CD14-positive monocyte (primary cell): ENCODE results near the gene IRF2BPL. TPM values are rescaled to one million over a fixed set of nuclear protein-coding genes. Genes with fewer than 3 reads are reported as not detected.

Experiments
- DNase-seq, 3 donors: peaks; one replicate each; pipeline ENCODE4 v3.0.0-alpha.2; 2011 to 2022
- H2AFZ ChIP-seq: 2 replicates; pipeline ENCODE4 v1.6.0; 2012; ENCODE audit warnings: mild to moderate bottlenecking, low read depth, low read length, inconsistent platforms; ENCODE audit not compliant: insufficient read depth, poor library complexity, severe bottlenecking
- H3K27ac ChIP-seq, 2 donors: 1 replicate in 1 of 2; 2 replicates in 1 of 2; pipeline ENCODE4 v1.5.1; 2012 to 2013; ENCODE audit warnings: low read length in 2 of 2, control low read depth in 1 of 2, inconsistent platforms in 1 of 2, low read depth in 1 of 2, mild to moderate bottlenecking in 1 of 2
- H3K27me3 ChIP-seq, 2 donors: one replicate each; pipeline versions ENCODE4 v1.6.0 to v1.6.1; 2011 to 2013; ENCODE audit warnings: low read length in 2 of 2; ENCODE audit not compliant: control insufficient read depth in 2 of 2, insufficient read depth in 2 of 2
- H3K36me3 ChIP-seq, 2 donors: replicated peaks in 1 of 2; 1 replicate in 1 of 2; 2 replicates in 1 of 2; pipeline versions ENCODE4 v1.5.1 to v1.6.1; 2012 to 2013; ENCODE audit warnings: low read length in 2 of 2, control low read depth in 1 of 2, inconsistent platforms in 1 of 2, mild to moderate bottlenecking in 1 of 2; ENCODE audit not compliant: insufficient read depth in 2 of 2, control insufficient read depth in 1 of 2
- H3K4me1 ChIP-seq, 2 donors: 1 replicate in 1 of 2; 2 replicates in 1 of 2; pipeline versions ENCODE4 v1.5.1 to v1.6.1; 2012 to 2013; ENCODE audit warnings: low read length in 2 of 2, control low read depth in 1 of 2, inconsistent platforms in 1 of 2, mild to moderate bottlenecking in 1 of 2, moderate library complexity in 1 of 2; ENCODE audit not compliant: insufficient read depth in 2 of 2, control insufficient read depth in 1 of 2
- H3K4me2 ChIP-seq: replicated peaks from 2 replicates; pipeline ENCODE3; 2012; ENCODE audit warnings: low read length, moderate library complexity, mild to moderate bottlenecking; ENCODE audit not compliant: poor library complexity, severe bottlenecking; ENCODE audit errors: extremely low read depth
- H3K4me3 ChIP-seq, 3 experiments: fragments of 200-600 bp in 1 of 3; sonication (generic) in 1 of 3; replicated peaks in 1 of 3; 1 replicate in 2 of 3; 2 replicates in 1 of 3; pipeline ENCODE4 v1.5.1; 2011 to 2013; ENCODE audit warnings: low read length in 3 of 3, mild to moderate bottlenecking in 3 of 3, control low read depth in 2 of 3, low read depth in 2 of 3, inconsistent platforms in 1 of 3, moderate library complexity in 1 of 3
- H3K79me2 ChIP-seq: 2 replicates; pipeline ENCODE4 v1.6.0; 2012; ENCODE audit warnings: mild to moderate bottlenecking, control low read depth, inconsistent platforms, low read length, moderate library complexity; ENCODE audit not compliant: insufficient read depth
- H3K9ac ChIP-seq: 2 replicates; pipeline ENCODE4 v1.6.0; 2017; ENCODE audit warnings: low read length, mild to moderate bottlenecking; ENCODE audit not compliant: insufficient read depth, poor library complexity, severe bottlenecking
- H3K9me3 ChIP-seq, 2 donors: replicated peaks in 1 of 2; 1 replicate in 1 of 2; 2 replicates in 1 of 2; pipeline versions ENCODE4 v1.5.1 to v1.6.1; 2012 to 2013; ENCODE audit warnings: low read length in 2 of 2, control low read depth in 1 of 2; ENCODE audit not compliant: control insufficient read depth in 1 of 2, insufficient read depth in 1 of 2
- H4K20me1 ChIP-seq: 2 replicates; pipeline ENCODE4 v1.6.0; 2012; ENCODE audit warnings: mild to moderate bottlenecking, low read length, control low read depth, moderate library complexity; ENCODE audit not compliant: insufficient read depth
- H3K27ac Mint-ChIP-seq, 7 donors: one replicate each; pipeline ENCODE4 v1.8.0; 2020; ENCODE audit warnings: mild to moderate bottlenecking in 7 of 7, mixed read lengths in 7 of 7, moderate library complexity in 6 of 7, inconsistent platforms in 2 of 7
- H3K27me3 Mint-ChIP-seq, 3 donors: one replicate each; pipeline ENCODE4 v1.8.0; 2021 to 2022; ENCODE audit warnings: low read depth in 3 of 3, mild to moderate bottlenecking in 3 of 3, mixed read lengths in 3 of 3, moderate library complexity in 3 of 3, inconsistent platforms in 1 of 3
- H3K36me3 Mint-ChIP-seq, 2 donors: one replicate each; pipeline ENCODE4 v1.8.0; 2020; ENCODE audit warnings: mixed read lengths in 2 of 2, inconsistent platforms in 1 of 2, mild to moderate bottlenecking in 1 of 2
- H3K4me1 Mint-ChIP-seq: one replicate; pipeline ENCODE4 v1.8.0; 2020; ENCODE audit warnings: mild to moderate bottlenecking, mixed read lengths
- H3K4me3 Mint-ChIP-seq, 2 donors: one replicate each; pipeline ENCODE4 v1.8.0; 2020; ENCODE audit warnings: mild to moderate bottlenecking in 2 of 2, mixed read lengths in 2 of 2, moderate library complexity in 1 of 2
- H3K9me3 Mint-ChIP-seq, 7 donors: one replicate each; pipeline ENCODE4 v1.8.0; 2020 to 2022; ENCODE audit warnings: mixed read lengths in 7 of 7, mild to moderate bottlenecking in 6 of 7, moderate library complexity in 6 of 7, inconsistent platforms in 2 of 7
- WGBS: methylation state at CpG from one replicate; pipeline ENCODE4 v1.1.5; 2013; ENCODE audit warnings: missing lambda C conversion rate; ENCODE audit not compliant: insufficient coverage; 5-methylcytosine and 5-hydroxymethylcytosine counted together
- intact Hi-C, 2 donors: fragments of 100-400 bp; cut with micrococcal nuclease; formaldehyde crosslinking; loops; one replicate each; pipeline versions ENCODE4 v1.15.0 to v1.15.1; 2023
- polyA plus RNA-seq, 3 donors: library from polyadenylated mRNA; depleted of rRNA in 1 of 3; unstranded in 2 of 3; stranded (reverse) in 1 of 3; fragments of 300-500 nt in 2 of 3; fragments of >200 nt in 1 of 3; fragmentation: Illumina TruSeq in 2 of 3; gene quantifications; 1 replicate in 2 of 3; 2 replicates in 1 of 3; pipeline ENCODE4 v1.2.3, GENCODE V29; 2012 to 2021
- TF ChIP-seq, protein P1 (sequence below): fragments of 200-600 bp; IDR thresholded peaks from one replicate; pipeline ENCODE4 v1.8.0; 2022; ENCODE audit warnings: antibody characterized with exemption, mild to moderate bottlenecking

IRF2BPL gene
- polyA plus RNA-seq, 3 donors = 1.4 to 17.9 (median 1.9) TPM

DNA sequence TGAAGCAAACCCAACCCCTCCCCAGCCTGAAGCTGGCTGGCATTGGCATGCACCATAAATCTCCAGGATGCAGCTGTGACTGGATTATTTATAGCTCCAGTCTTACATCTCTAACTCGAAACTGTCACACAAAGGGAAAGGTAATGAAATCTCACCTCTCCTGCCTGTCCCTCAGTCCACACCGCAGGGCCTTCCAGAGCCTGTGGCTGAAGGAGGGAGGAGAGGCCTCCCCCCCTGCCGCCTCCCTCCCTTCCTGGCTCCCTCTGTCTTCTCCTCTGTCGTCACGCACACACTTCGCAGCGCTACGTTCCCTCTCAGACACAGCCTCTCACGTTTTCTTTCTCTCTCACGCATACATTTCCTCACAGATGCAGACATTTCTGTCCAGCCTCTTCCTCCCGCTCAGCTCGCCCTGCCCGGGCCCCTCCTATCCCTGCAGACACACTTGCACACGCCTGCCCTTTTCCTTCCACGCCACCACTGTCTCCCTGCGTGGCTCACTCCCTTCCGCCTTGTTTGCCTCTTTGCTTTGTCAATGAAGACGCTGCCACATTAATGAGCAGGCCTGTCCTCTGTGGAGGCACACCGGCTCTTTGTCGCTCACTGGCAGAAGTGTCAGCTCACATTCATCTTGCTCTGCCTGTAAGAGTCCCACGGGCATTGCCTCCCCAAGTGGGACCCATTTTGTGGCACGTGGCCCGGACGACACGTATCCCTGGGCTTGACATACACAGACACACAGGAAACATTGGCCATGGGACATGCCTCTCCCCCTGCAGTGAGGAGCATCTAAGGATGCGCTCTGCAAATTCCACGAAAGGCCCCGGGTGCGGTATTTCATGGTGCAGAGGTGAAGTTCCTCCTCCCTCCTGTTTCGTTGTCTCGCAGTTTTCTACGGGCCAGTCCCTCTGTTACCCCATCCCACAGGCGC lies 27.9 kb downstream of the IRF2BPL start:
- Histone ChIP-seq H3K4me3 (peak overlapping the region in 2 of 3 experiments; percentile 16 to 38), H4K20me1 (no peaks in the 10 kb centered on the region), H3K9ac (peak overlapping the region; percentile 47), H3K4me2 (peak overlapping the region; percentile 47), H3K36me3 (no peaks in the 10 kb centered on the region), H3K9me3 (no peaks in the 10 kb centered on the region), H3K79me2 (no peaks in the 10 kb centered on the region), H3K27ac (peak overlapping the region; percentile 5 to 49), H3K27me3 (no peaks in the 10 kb centered on the region), H3K4me1 (peaks cover 12 to 17% of the 10 kb centered on the region in 2 donors), H2AFZ (peak overlapping the region; percentile 79)
- TF ChIP-seq, protein P1, sequence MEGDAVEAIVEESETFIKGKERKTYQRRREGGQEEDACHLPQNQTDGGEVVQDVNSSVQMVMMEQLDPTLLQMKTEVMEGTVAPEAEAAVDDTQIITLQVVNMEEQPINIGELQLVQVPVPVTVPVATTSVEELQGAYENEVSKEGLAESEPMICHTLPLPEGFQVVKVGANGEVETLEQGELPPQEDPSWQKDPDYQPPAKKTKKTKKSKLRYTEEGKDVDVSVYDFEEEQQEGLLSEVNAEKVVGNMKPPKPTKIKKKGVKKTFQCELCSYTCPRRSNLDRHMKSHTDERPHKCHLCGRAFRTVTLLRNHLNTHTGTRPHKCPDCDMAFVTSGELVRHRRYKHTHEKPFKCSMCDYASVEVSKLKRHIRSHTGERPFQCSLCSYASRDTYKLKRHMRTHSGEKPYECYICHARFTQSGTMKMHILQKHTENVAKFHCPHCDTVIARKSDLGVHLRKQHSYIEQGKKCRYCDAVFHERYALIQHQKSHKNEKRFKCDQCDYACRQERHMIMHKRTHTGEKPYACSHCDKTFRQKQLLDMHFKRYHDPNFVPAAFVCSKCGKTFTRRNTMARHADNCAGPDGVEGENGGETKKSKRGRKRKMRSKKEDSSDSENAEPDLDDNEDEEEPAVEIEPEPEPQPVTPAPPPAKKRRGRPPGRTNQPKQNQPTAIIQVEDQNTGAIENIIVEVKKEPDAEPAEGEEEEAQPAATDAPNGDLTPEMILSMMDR = no peak
- DNase-seq = peak; percentile 81 to 91 (median 89)
- Mint-ChIP-seq H3K4me1 (peaks cover 27% of the 10 kb centered on the region), H3K27ac (peak overlapping the region in 6 of 7 donors; percentile 63 to 85 (median 75)), H3K36me3 (no peaks in the 10 kb centered on the region), H3K4me3 (peak overlapping the region; percentile 75 to 97), H3K27me3 (peaks cover 4 to 18% (median 4%) of the 10 kb centered on the region in 3 donors), H3K9me3 (no peaks in the 10 kb centered on the region)
- 21% methylated on average over 20 of the region's 33 CpGs for WGBS
- intact Hi-C loops = no loop called here

- no peaks in the 10 kb centered on the region for H3K36me3 ChIP-seq
- intact Hi-C loops = no loop called here
Observed at GRCh38 chr14:76998910-76999309, 29.6 kb downstream of the IRF2BPL start.

More at GRCh38 chr14:76998910-76999309, 29.6 kb downstream of the IRF2BPL start:
- no peak overlapping the region for H3K27ac ChIP-seq
- no peak overlapping the region for H3K9ac ChIP-seq
- H3K27me3 Mint-ChIP-seq = peaks cover 4 to 18% (median 4%) of the 10 kb centered on the region in 3 donors
- peaks cover 9 to 13% of the 10 kb centered on the region in 2 donors for H3K4me1 ChIP-seq
- WGBS = 94% methylated on average over 2 of the region's 3 CpGs
- H3K9me3 ChIP-seq = no peaks in the 10 kb centered on the region
- DNase-seq = peak in 1 of 3 donors; percentile 25
- no peaks in the 10 kb centered on the region for H4K20me1 ChIP-seq
- TF ChIP-seq, protein P1 = no peak
- no peaks in the 10 kb centered on the region for H3K79me2 ChIP-seq
- no peaks in the 10 kb centered on the region for H3K27me3 ChIP-seq
- no peak overlapping the region for H2AFZ ChIP-seq
- no peak overlapping the region for H3K4me3 ChIP-seq
- no peak overlapping the region for H3K4me2 ChIP-seq
- H3K36me3 Mint-ChIP-seq = no peaks in the 10 kb centered on the region
- H3K9me3 Mint-ChIP-seq = no peaks in the 10 kb centered on the region
- no peak overlapping the region for H3K27ac Mint-ChIP-seq
- H3K4me1 Mint-ChIP-seq = peaks cover 17% of the 10 kb centered on the region
- H3K4me3 Mint-ChIP-seq = no peak overlapping the region
